PFSK-1 (cell line): ENCODE measurements around the gene DAB2IP.

ENCODE experiments used
- POLR2AphosphoS5 ChIP-seq: IDR thresholded peaks from 2 replicates; pipeline ENCODE4 v1.6.1; 2012; ENCODE audit warnings: low read depth, mild to moderate bottlenecking, control low read depth, low read length, moderate library complexity
- REST ChIP-seq, 2 experiments: IDR thresholded peaks; 2 replicates each; pipeline versions ENCODE4 v1.6.1 to v1.8.0; 2011 to 2012; ENCODE audit warnings: low read depth in 2 of 2, low read length in 2 of 2, control low read depth in 1 of 2, inconsistent platforms in 1 of 2, mild to moderate bottlenecking in 1 of 2, moderate library complexity in 1 of 2; ENCODE audit not compliant: insufficient read depth in 1 of 2
- SIN3A ChIP-seq: IDR thresholded peaks from 2 replicates; pipeline ENCODE4 v1.6.1; 2012; ENCODE audit warnings: mild to moderate bottlenecking, low read length, moderate library complexity, borderline replicate concordance; ENCODE audit not compliant: insufficient read depth
- TAF1 ChIP-seq: IDR thresholded peaks from 2 replicates; pipeline ENCODE4 v1.6.1; 2012; ENCODE audit warnings: low read length, control low read depth, borderline replicate concordance; ENCODE audit not compliant: insufficient read depth

DNA sequence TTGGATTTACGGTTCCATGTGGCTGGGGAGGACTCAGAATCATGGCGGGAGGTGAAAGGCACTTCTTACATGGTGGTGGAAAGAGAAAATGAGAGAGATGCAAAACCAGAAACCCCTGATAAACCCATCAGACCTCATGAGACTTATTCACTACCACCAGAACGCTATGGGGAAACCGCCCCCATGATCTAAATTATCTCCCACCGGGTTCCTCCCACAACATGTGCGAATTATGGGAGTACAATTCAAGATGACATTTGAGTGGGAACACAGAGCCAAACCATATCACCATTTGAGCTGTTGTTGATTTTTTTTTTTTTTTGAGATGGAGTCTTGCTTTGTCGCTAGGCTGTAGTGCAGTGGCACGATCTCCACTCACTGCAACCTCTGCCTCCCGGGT is 16.5 kb downstream of the DAB2IP start:
- TF ChIP-seq REST (IDR thresholded peaks at IDR 0.05; ENCODE audit: insufficient read depth in 1 of 2, low read depth in 2 of 2, low read length in 2 of 2) (no peak), POLR2AphosphoS5 (no peak), SIN3A (no peak), TAF1 (no peak)
